Heart right ventricle (tissue), 16 donors: ENCODE results near the gene CHD9NB. TPM values are rescaled to one million over a fixed set of nuclear protein-coding genes. Genes with fewer than 3 reads are reported as not detected.

Experiments used
- ATAC-seq, 8 donors: fragments of 200-7000 bp; cut with Tn5 transposase; one replicate each; pipeline ENCODE4 v1.9.1; 2020; ENCODE audit warnings: mild to moderate bottlenecking in 8 of 8, moderate library complexity in 8 of 8, moderate number of reproducible peaks in 1 of 8
- DNase-seq, 2 donors: peaks; one replicate each; pipeline ENCODE4 v3.0.0-alpha.2; 2020
- H3K27ac ChIP-seq, 10 donors: fragments of 200-600 bp; sonication (generic) in 2 of 10; one replicate each; pipeline versions ENCODE4 v1.5.0 to v1.8.0; 2020 to 2022; ENCODE audit warnings: mild to moderate bottlenecking in 3 of 10
- H3K27me3 ChIP-seq, 7 donors: fragments of 200-600 bp; one replicate each; pipeline ENCODE4 v1.8.0; 2021 to 2022; ENCODE audit warnings: mild to moderate bottlenecking in 2 of 7
- H3K36me3 ChIP-seq, 9 donors: fragments of 200-600 bp; sonication (generic) in 1 of 9; one replicate each; pipeline versions ENCODE4 v1.5.0 to v1.8.0; 2020 to 2022; ENCODE audit warnings: mild to moderate bottlenecking in 2 of 9
- H3K4me1 ChIP-seq, 9 donors: fragments of 200-600 bp; sonication (generic) in 1 of 9; one replicate each; pipeline versions ENCODE4 v1.5.0 to v1.8.0; 2020 to 2022; ENCODE audit warnings: mild to moderate bottlenecking in 4 of 9
- H3K4me3 ChIP-seq, 10 donors: fragments of 200-600 bp; sonication (generic) in 2 of 10; one replicate each; pipeline versions ENCODE4 v1.5.0 to v1.8.0; 2020 to 2022; ENCODE audit warnings: mild to moderate bottlenecking in 7 of 10, moderate library complexity in 2 of 10
- H3K9me3 ChIP-seq, 11 donors: fragments of 200-600 bp in 10 of 11; sonication (generic) in 2 of 11; one replicate each; pipeline versions ENCODE4 v1.5.0 to v1.8.0; 2013 to 2022; ENCODE audit warnings: mild to moderate bottlenecking in 2 of 11, control low read depth in 1 of 11, moderate library complexity in 1 of 11
- WGBS, 2 donors: extraction: QIAGEN DNeasy Blood & Tissue Kit; methylation state at CpG; one replicate each; pipeline ENCODE4 v1.1.7; 2013; ENCODE audit warnings: inconsistent platforms in 1 of 2; 5-methylcytosine and 5-hydroxymethylcytosine counted together
- intact Hi-C, 10 donors: fragments of 100-400 bp; cut with DNase I; formaldehyde crosslinking; loops; one replicate each; pipeline versions ENCODE4 v1.11.1 to v1.14.2; 2022
- polyA plus RNA-seq, 2 donors: library from polyadenylated mRNA; stranded (reverse); fragments of 200-250 nt; gene quantifications; one replicate each; pipeline ENCODE4 v1.2.3, GENCODE V29; 2013
- total RNA-seq, 10 donors: library from RNA; stranded (reverse); fragmentation: NEBNext Ultra II Directional in 3 of 10; extraction: Animal tissue kit (Norgen Biotek cat#: 25700) in 3 of 10; gene quantifications; one replicate each; pipeline versions ENCODE4 v1.2.1 to v1.2.4, GENCODE V29; 2021 to 2023
- TF ChIP-seq, protein P1 (sequence below), 9 donors: fragments of 200-600 bp; sonication (generic) in 2 of 9; IDR thresholded peaks; one replicate each; pipeline versions ENCODE4 v1.5.0 to v1.8.0; 2021 to 2022; ENCODE audit warnings: antibody characterized with exemption in 9 of 9, mild to moderate bottlenecking in 5 of 9, moderate library complexity in 1 of 9
- donor health status: Arrhythmogenic right ventricular cardiomyopathy.
- donor health status: ischemic (EF 13 %, LVEDD 7.1; RV severe dilation, severe dysfunction).
- donor health status: healthy with polysubstance abuse.
- donor health status: DM: no; HTN: yes; CAD: no.
- donor health status: DM: no; HTN: no; CAD: no.
- donor health status: ischemic (EF 25% LVEDD 6.9; RV normal size, moderate dysfunction).
- donor health status: ischemic (EF 25% LVEDD 5.7; RV mildly dilated, moderate dysfunction).
- donor health status: healthy.
- donor health status: DM: yes; HTN: yes; CAD: no.
- donor health status: Ischemic cardiomyopathy.
- donor health status: ischemic (EF 35%, LVEDD 5.7; RV mildly dilated, moderate dysfunction).
- donor health status: nonischemic (EF 11% LVEDD 7.7; RV severe dilation, severe dysfunction).
- donor health status: DM: yes; HTN: yes; CAD: no.
- donor health status: PGD.
- donor health status: ischemic (EF 29% LVEDD 5.4; RV normal size, mild dysfunction).
- donor health status: nonischemic (EF 23%, LVEDD 6.1; RV moderate dilation, normal function).

The CHD9NB gene
- total and polyA plus RNA-seq, 12 donors = 0.17 to 1.5 (median 0.51) TPM; not detected in 2

DNA sequence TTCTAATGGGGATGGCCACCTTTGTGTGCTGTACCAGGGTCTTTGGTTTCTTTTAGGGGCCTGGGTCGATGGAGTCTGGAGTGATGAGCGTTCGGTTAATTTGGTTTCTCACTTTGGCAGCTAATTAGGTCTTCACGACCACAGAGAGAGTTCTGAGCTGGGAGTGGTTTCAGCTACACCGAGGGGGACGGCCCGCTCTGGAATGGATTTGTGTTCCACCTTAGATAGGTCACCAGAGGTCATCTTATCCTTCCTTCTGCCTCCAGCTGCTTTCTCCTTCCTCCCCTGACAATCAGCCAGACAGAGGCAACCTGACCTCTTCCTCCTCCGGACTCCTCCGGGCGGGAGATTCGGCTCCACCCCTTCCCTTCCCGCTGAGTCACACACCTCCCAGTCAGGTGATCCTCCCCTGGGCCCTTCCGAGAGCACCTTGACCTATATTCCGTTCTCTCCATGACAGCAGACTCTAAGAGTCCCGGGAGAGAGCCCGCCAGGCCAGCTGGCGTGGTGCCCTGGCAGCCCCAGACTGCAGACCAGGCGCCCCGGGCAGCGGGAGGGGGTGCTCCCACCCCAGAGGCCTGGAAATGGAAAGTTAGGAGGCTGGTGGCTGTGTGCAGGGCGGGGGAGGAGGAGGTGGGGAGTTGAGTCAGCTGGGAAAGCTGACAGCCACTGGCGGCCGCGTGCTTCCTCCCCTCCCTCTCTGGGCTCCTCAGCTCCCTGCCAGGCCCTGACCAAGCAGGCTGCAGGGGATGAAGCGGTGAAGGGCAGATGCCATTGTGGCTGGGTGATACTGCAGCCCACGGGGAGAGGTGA, 46.8 kb upstream of the CHD9NB start:
- H3K27me3 ChIP-seq = no peaks in the 10 kb centered on the region
- 2 to 4% methylated on average over 26 of the region's 26 CpGs for WGBS, 2 donors
- DNase-seq (peak; percentile 93 to 94), ATAC-seq (peak; percentile 91 to 96 (median 92))
- intact Hi-C loops = loop anchor here in 5 of 10 donors (1.0 to 2.0 kb wide), 3 partner anchors 31 to 45 kb away; partner anchors contain the start of gene CHD9 (in 5 of the 5)
- no peaks in the 10 kb centered on the region for H3K9me3 ChIP-seq
- H3K4me3 ChIP-seq = peak overlapping the region in 9 of 10 donors; percentile 14 to 58 (median 46)
- peaks cover 16 to 82% (median 48%) of the 10 kb centered on the region in 9 donors for H3K4me1 ChIP-seq
- H3K27ac ChIP-seq = peak overlapping the region; percentile 86 to 99 (median 95)
- H3K36me3 ChIP-seq = no peaks in the 10 kb centered on the region
- TF ChIP-seq, protein P1, sequence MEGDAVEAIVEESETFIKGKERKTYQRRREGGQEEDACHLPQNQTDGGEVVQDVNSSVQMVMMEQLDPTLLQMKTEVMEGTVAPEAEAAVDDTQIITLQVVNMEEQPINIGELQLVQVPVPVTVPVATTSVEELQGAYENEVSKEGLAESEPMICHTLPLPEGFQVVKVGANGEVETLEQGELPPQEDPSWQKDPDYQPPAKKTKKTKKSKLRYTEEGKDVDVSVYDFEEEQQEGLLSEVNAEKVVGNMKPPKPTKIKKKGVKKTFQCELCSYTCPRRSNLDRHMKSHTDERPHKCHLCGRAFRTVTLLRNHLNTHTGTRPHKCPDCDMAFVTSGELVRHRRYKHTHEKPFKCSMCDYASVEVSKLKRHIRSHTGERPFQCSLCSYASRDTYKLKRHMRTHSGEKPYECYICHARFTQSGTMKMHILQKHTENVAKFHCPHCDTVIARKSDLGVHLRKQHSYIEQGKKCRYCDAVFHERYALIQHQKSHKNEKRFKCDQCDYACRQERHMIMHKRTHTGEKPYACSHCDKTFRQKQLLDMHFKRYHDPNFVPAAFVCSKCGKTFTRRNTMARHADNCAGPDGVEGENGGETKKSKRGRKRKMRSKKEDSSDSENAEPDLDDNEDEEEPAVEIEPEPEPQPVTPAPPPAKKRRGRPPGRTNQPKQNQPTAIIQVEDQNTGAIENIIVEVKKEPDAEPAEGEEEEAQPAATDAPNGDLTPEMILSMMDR (IDR thresholded peaks at IDR 0.05) = no peak

DNA sequence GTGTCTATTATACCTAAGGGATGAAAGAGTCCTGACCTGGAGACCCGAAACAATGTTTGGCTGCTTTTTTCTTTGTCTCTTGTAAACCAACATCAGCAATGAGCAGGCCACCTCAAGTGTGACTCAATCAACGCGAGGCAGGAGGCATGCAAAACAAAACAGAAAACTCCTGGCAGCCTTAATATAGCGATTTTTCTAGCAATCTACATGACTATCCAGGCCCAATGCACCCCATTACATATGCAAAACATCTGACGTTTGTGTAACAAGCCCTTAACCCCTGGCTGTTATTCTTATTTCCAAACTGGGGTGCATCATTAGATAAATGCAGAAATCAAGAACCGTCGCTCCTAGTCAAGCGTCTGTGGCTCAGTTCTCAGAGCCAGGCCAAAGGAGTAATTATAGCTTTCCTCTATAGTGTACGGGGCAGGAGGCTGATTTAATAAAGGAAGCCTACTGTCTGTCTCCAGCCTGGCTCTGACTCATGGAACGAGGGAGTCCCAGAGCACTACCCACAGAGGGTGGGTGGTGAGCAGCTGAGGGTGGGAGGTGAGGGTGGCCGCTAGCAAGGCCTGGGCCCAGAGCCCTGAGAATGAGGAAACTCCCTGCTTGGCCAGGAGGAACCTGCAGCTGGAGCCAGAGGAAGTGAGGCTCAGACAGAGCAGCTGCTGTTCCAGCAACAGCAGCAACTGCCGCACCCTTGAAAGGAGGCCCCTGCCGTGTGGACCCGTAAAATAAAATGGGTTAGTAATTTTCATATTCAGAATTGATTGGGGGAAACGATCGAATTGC, 46.0 kb upstream of the CHD9NB start:
- Histone ChIP-seq H3K9me3 (no peaks in the 10 kb centered on the region), H3K36me3 (no peaks in the 10 kb centered on the region), H3K4me3 (peak overlapping the region in 9 of 10 donors; percentile 14 to 58 (median 46)), H3K4me1 (peaks cover 23 to 82% (median 56%) of the 10 kb centered on the region in 9 donors), H3K27me3 (no peaks in the 10 kb centered on the region), H3K27ac (peak overlapping the region; percentile 86 to 99 (median 95))
- intact Hi-C loops = loop anchor here in 5 of 10 donors (1.0 to 2.0 kb wide), 3 partner anchors 32 to 44 kb away; partner anchors contain the start of gene CHD9 (in 5 of the 5)
- TF ChIP-seq, protein P1 (IDR thresholded peaks at IDR 0.05) = no peak
- DNase-seq (peak; percentile 83 to 89), ATAC-seq (peak; percentile 86 to 92 (median 87))
- 11 to 14% methylated on average over 16 of the region's 16 CpGs for WGBS, 2 donors

DNA sequence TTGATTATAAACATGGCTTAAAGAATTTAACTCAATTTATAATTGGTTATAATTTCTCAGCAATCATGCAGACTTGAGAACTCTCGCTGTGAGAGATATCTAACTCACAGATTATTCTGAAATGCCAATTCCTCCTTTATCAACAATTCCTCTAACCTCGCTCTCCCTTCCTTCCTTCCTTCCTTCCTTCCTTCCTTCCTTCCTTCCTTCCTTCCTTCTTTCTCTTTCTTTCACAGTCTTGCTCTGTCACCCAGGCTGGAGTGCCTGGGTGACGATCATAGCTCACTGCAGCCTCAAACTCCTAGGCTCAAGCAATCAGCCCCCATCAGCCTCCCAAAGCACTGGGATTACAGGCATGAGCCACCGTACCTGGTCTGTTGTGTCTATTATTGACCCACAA, 44.5 kb upstream of the CHD9NB start:
- peak overlapping the region in 6 of 10 donors; percentile 92 to 99 (median 96) for H3K27ac ChIP-seq
- H3K36me3 ChIP-seq = no peaks in the 10 kb centered on the region
- intact Hi-C loops = no loop called here
- no peak overlapping the region for H3K4me3 ChIP-seq
- no peaks in the 10 kb centered on the region for H3K27me3 ChIP-seq
- H3K9me3 ChIP-seq = no peaks in the 10 kb centered on the region
- 70 to 82% methylated on average over 4 of the region's 4 CpGs for WGBS, 2 donors
- no peak for DNase-seq
- TF ChIP-seq, protein P1 (IDR thresholded peaks at IDR 0.05) = no peak
- no peak for ATAC-seq
- peaks cover 34 to 88% (median 72%) of the 10 kb centered on the region in 9 donors for H3K4me1 ChIP-seq
